ENCODE measurements around the gene PCBD1. TPM values are rescaled to one million over a fixed set of nuclear protein-coding genes. Genes with fewer than 3 reads are reported as not detected.

The PCBD1 gene
- polyA plus RNA-seq, 2 of the 4 experiments (the other 2 are of a cell fraction): 169 to 211 TPM

GRCh38 chr10:70927189-70927943 lies 39.0 kb upstream of the PCBD1 start:
- TF ChIP-seq HOXA7 (CRISPR knock-in tag; IDR thresholded peaks at IDR 0.05) (no peak), RFX5 (IDR thresholded peaks at IDR 0.05) (no peak), PBX3 (IDR thresholded peaks at IDR 0.05) (no peak), EP300 (IDR thresholded peaks at IDR 0.05) (no peak), MYC (IDR thresholded peaks at IDR 0.05; ENCODE audit: borderline replicate concordance, low read length) (no peak)
- ATAC-seq: no peak
- DNase-seq (ENCODE audit: low read depth in 1 of 2, low spot score in 1 of 2): no peak
- 81% methylated on average over 13 of the region's 13 CpGs for WGBS (ENCODE audit: missing lambda C conversion rate)
- no peaks in the 10 kb centered on the region for H3K9me3 ChIP-seq
- H3K4me3 ChIP-seq: no peak overlapping the region
- POLR2A ChIA-PET: no interaction called here
- no peak overlapping the region for H3K27ac ChIP-seq
- H3K4me2 ChIP-seq: no peak overlapping the region
- CTCF ChIA-PET: interaction anchor here (0.9 to 8.5 kb wide), 13 partner anchors 8 to 358 kb away, joined by 4 to 104 read pairs (median 46); partner anchors contain the start of gene UNC5B
- FAIRE-seq: no peak
- no peaks in the 10 kb centered on the region for H3K4me1 ChIP-seq

GRCh38 chr10:70926226-70927000 lies 38.0 kb upstream of the PCBD1 start:
- Histone ChIP-seq H3K9me3 (no peaks in the 10 kb centered on the region), H3K27ac (no peak overlapping the region), H3K4me1 (no peaks in the 10 kb centered on the region), H3K4me3 (no peak overlapping the region), H3K4me2 (no peak overlapping the region)
- DNase-seq (ENCODE audit: low read depth in 1 of 2, low spot score in 1 of 2): no peak
- WGBS (ENCODE audit: missing lambda C conversion rate): 64% methylated on average over 17 of the region's 18 CpGs
- ATAC-seq: peak in 1 of 2 experiments; percentile 11; a peak in 2 of 6 replicates
- TF ChIP-seq HES2 (IDR thresholded peaks at IDR 0.05) (no peak), GATA3 (IDR thresholded peaks at IDR 0.05; ENCODE audit: borderline replicate concordance) (no peak), HOXB5 (CRISPR knock-in tag; IDR thresholded peaks at IDR 0.05) (no peak), CBX2 (IDR thresholded peaks at IDR 0.05; ENCODE audit: borderline replicate concordance, low read depth) (no peak), POLR2AphosphoS2 (conservative IDR thresholded peaks at IDR 0.05; ENCODE audit: low read length) (no peak), KDM5A (IDR thresholded peaks at IDR 0.05) (no peak), ATOH8 (CRISPR knock-in tag; IDR thresholded peaks at IDR 0.05; ENCODE audit: low read depth) (no peak), JUNB (IDR thresholded peaks at IDR 0.05) (no peak), SREBF2 (IDR thresholded peaks at IDR 0.05) (no peak), RFX5 (IDR thresholded peaks at IDR 0.05) (no peak), CTCF (IDR thresholded peaks at IDR 0.05) (no peak), EHMT2 (IDR thresholded peaks at IDR 0.05; ENCODE audit: low read depth) (no peak), ZSCAN20 (CRISPR knock-in tag; IDR thresholded peaks at IDR 0.05) (no peak), KDM1A (IDR thresholded peaks at IDR 0.05; ENCODE audit: low read depth) (no peak), RARB (CRISPR knock-in tag; IDR thresholded peaks at IDR 0.05) (no peak)
- FAIRE-seq: no peak
- CTCF ChIA-PET: interaction anchor here (0.6 to 8.5 kb wide), 42 partner anchors 9 to 451 kb away, joined by 3 to 104 read pairs (median 4); partner anchors contain the start of gene UNC5B
- POLR2A ChIA-PET: no interaction called here
